GM19455 (cell line): ENCODE results near the gene ATP2B1.
A peak's percentile ranks its signal among the peaks of the same experiment; 100 is the strongest.

ENCODE experiments used
- ATAC-seq: cut with Tn5 transposase; IDR thresholded peaks from one replicate; pipeline ENCODE4 v1.9.1; 2021; ENCODE audit not compliant: unreplicated experiment

Gene ATP2B1

GRCh38 chr12:89597770-89598169, 110.9 kb downstream of the ATP2B1 start:
- peak; percentile 57 for ATAC-seq

DNA sequence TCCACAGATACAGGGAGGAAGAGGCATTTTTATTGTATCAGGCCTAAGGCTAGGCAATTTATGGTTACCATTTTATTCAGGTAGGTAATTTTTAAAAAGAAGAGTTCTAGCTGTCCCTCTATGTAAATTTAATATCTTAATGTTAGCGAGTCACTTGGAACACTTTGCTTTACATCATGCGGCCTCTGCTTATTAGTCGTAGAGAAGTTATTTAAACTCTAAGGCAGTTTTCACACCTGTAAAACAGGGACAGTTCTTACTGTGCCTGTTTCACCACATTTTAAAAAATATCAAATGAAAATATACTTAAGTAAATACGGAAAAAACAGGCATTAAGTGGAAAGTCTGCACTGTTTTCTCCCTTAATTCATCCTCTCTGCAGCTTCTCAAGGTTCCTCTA, 111.4 kb downstream of the ATP2B1 start:
- no peak for ATAC-seq

DNA sequence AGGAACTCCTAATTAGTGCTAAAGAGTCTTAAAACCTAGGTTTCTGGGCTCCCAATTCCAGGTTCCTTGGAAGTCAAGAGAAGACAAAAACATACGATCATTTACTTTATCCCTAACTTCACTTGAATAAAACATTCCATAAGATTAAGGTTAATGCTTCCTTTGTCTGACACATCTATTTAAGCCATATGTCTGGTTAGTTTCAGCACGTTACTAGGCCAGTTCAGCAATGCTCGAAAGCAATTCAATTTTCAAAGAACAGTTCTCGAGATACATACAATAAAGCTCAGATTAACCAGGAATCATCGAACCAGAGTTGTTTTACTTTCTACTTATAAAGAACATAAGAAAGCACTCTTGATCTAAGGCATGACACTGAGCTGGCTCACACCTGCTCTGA, 114.8 kb downstream of the ATP2B1 start:
- no peak for ATAC-seq

GRCh38 chr12:89593233-89593632, 115.4 kb downstream of the ATP2B1 start:
- ATAC-seq, result no peak

GRCh38 chr12:89589753-89590152, 118.9 kb downstream of the ATP2B1 start:
- no peak for ATAC-seq

DNA sequence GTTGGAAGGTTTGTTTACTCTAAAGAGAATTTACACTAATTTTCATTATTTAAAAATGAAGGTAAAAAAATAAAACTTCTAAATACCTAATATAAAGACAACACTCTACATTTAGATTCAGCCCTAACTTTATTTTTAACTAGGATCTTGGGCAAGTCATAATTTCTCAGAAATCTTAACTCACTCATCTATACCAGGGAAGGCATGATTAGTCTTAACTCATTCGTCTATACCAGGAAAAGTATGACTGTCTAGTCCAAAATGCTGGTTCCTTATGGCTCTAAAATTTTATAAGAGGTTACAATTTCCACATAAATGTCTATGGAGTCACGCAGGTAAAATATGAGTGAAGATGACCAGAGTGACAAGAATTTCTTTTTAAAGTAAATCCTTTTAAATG, 130.1 kb downstream of the ATP2B1 start:
- ATAC-seq, result no peak

DNA sequence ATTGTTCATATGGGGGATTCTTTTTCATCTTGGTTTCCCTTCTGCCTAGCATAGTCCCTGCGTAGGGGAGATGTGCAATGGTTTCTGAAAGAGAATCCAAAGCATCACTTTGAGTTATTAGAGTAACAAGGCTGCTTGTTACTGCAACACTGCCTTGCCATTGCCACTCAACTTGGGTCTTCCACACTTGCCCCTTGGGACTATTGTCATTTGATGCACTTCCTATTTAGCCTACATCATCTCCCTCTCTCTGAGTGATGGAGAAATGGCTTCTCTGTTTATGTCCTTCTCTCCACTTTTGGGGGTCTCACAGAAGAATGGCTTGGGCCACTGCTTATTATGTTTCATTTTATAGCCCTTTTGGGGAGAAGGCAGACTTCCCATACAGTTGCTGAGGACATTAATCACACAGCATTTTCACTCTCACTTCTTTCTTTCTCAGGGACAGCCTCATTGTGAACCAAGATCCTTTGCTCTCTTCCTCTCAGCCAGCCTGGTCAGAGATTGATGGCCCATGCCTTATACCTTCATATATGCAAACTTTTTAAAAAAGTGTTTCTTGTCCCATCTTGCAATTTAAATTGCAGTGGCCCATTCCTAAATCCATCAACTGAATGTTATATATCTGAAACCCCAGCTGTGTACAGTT, 131.9 kb downstream of the ATP2B1 start:
- no peak for ATAC-seq

GRCh38 chr12:89575374-89575773, 133.3 kb downstream of the ATP2B1 start:
- ATAC-seq, result no peak

GRCh38 chr12:89574736-89575208, 133.9 kb downstream of the ATP2B1 start:
- no peak for ATAC-seq

- no peak for ATAC-seq
Measured at GRCh38 chr12:89573051-89573810, 135.4 kb downstream of the ATP2B1 start.

- no peak for ATAC-seq
Measured at GRCh38 chr12:89571491-89572195, 137.0 kb downstream of the ATP2B1 start.

DNA sequence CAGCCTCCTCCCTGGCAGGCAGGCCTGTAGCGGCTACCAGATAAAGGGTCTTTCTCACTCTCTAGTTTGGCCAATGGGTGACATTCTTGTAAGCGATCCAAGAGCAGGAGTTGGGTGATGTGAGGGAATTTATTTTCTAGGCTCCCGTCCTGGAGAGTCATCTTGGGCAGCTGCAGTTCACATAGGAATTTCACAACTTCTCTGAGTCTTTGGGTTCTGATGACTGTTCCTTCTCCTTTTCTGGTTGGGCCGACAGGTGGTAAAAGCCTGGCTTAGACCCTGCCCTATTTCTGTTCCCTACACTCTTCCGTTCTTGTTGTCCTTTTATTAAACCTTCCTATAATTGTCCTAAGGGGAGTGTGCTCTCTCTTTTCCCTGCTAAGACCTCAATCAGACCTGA, 140.2 kb downstream of the ATP2B1 start:
- ATAC-seq, result no peak

GRCh38 chr12:89567691-89568239, 140.9 kb downstream of the ATP2B1 start:
- ATAC-seq, result no peak

DNA sequence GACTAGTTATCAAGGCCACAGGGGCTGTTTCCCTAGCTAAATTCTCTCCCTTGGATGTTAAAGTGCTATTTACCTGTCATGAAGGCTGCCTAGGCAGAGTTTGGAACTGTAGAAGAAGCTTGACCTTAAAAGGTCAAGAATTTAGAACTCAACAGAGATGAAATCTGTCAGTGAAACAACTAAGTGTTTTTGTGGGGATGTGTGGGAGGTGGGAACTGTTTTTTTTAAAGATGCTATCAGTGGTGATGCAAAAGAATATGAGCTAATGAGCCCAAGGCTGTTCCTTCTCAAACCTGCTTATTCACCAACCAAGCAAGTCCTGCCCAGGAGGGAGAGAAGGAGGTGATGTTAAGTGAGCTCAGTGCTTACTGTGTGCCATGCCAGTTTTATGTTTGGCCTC, 142.0 kb downstream of the ATP2B1 start:
- no peak for ATAC-seq

GRCh38 chr12:89565002-89565401, 143.6 kb downstream of the ATP2B1 start:
- ATAC-seq, result no peak

GRCh38 chr12:89559753-89560152, 148.9 kb downstream of the ATP2B1 start:
- ATAC-seq, result no peak

DNA sequence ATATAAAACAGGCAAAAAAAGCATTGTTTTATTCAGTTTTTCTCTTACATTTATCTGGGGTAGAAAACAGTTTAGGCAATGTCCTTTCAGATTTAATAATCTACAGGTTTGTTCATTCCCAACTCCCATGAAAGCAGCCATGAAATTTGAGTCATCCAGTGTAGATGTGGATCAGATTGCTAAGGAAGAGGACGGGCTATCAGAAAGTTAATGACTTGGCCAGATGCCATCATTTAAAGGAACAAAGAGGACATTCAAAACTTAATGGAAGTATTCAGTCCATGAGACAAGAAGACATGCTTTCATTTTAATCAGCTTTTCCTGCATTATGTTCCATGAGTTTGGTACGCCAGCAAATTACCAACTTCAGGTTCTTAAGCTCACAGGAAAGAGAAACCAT, 151.7 kb downstream of the ATP2B1 start:
- ATAC-seq, result no peak

GRCh38 chr12:89552376-89552775, 156.3 kb downstream of the ATP2B1 start:
- no peak for ATAC-seq

DNA sequence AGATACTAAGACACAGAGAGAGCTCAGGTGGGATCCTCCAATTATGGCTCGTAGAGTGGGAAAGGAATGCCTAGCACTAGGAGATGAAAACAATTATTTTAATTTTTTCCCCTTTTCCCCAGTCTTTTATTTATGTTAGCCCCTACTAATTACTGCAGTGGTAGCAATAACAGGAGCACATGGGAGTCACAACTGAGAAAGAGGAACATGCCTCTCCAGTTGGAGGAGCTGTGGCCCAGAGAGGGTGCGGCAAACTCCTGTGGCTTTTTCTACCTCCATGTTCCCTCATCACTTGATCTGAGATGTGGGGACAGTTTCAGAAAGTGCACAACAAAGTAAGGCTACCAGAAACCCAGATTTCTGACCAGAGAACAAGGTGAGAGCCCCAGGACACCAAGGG, 156.9 kb downstream of the ATP2B1 start:
- ATAC-seq, result no peak

- no peak for ATAC-seq
Measured at GRCh38 chr12:89547101-89547500, 161.5 kb downstream of the ATP2B1 start.

DNA sequence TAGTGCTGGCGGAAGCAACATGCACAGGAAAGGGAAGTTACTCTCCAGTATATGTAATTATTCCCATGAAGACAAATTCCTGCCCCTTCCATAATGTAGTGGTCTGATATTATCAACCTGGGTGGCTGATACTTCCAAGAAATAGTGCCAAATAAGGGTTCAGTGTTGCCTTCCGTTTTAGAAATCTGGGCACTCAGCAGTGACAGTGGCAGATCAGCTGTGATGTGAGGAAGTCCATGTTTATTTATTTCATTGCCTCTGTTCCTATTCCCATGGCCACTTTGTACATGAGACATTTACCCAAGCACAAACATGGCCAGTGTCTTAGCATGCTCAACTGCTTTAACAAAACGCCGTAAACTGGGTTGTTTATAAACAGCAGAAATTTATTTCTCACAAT, 162.5 kb downstream of the ATP2B1 start:
- ATAC-seq, result no peak
